H1 (cell line): ENCODE measurements around the gene NFATC4. TPM values are rescaled to one million over a fixed set of nuclear protein-coding genes. Genes with fewer than 3 reads are reported as not detected.

Experiments
- CTCF ChIP-seq, 3 experiments: IDR thresholded peaks; 1 replicate in 2 of 3; 2 replicates in 1 of 3; pipeline versions ENCODE4 v1.5.1 to v1.6.1; 2011; ENCODE audit warnings: low read length in 3 of 3, mild to moderate bottlenecking in 3 of 3, inconsistent platforms in 2 of 3, low read depth in 1 of 3, moderate library complexity in 1 of 3; ENCODE audit not compliant: insufficient read depth in 1 of 3; ENCODE audit errors: control extremely low read depth in 1 of 3
- NRF1 ChIP-seq: IDR thresholded peaks from 2 replicates; pipeline ENCODE4 v1.6.1; 2011; ENCODE audit warnings: mild to moderate bottlenecking, low read depth, low read length, improper control_type of control experiment
- RFX5 ChIP-seq: IDR thresholded peaks from 2 replicates; pipeline ENCODE4 v1.6.1; 2011; ENCODE audit warnings: low read depth, low read length, improper control_type of control experiment, borderline replicate concordance
- SAP30 ChIP-seq: fragments of 300-600 bp; sonication (generic); IDR thresholded peaks from 2 replicates; pipeline ENCODE4 v1.7.1; 2012; ENCODE audit warnings: low read length, moderate library complexity, mild to moderate bottlenecking, inconsistent platforms; ENCODE audit not compliant: insufficient read depth, insufficient replicate concordance
- SIN3A ChIP-seq, 2 experiments: IDR thresholded peaks in 1 of 2; conservative IDR thresholded peaks in 1 of 2; 2 replicates each; pipeline ENCODE4 v1.6.1; 2011 to 2012; ENCODE audit warnings: low read length in 2 of 2, improper control_type of control experiment in 1 of 2, low read depth in 1 of 2, mild to moderate bottlenecking in 1 of 2
- TAF7 ChIP-seq: optimal IDR thresholded peaks from 2 replicates; pipeline ENCODE3; 2011; ENCODE audit warnings: low read depth, mild to moderate bottlenecking, inconsistent platforms, low read length, moderate library complexity, borderline replicate concordance
- polyA plus RNA-seq, 7 experiments: library from polyadenylated mRNA; depleted of rRNA in 3 of 7; stranded (reverse) in 5 of 7; unstranded in 2 of 7; fragments of >200 nt in 5 of 7; fragments of 200-250 nt in 2 of 7; gene quantifications; 1 replicate in 5 of 7; 2 replicates in 1 of 7; 4 replicates in 1 of 7; pipeline versions ENCODE4 v1.2.1 to v1.2.3, GENCODE V29; 2011 to 2013; ENCODE audit warnings: missing spikeins in 2 of 7, mixed read lengths in 2 of 7
- total RNA-seq: library from RNA; stranded (reverse); fragmentation: NEBNext Ultra II Directional; extraction: Animal tissue kit (Norgen Biotek cat#: 25700); gene quantifications from 2 replicates; pipeline ENCODE4 v1.2.1, GENCODE V29; 2021

NFATC4 gene
- total and polyA plus RNA-seq, 2 of the 8 experiments (the other 6 are each of a cell fraction or from before 2014, with no cell fraction given) = 47.3 to 50.3 TPM

DNA sequence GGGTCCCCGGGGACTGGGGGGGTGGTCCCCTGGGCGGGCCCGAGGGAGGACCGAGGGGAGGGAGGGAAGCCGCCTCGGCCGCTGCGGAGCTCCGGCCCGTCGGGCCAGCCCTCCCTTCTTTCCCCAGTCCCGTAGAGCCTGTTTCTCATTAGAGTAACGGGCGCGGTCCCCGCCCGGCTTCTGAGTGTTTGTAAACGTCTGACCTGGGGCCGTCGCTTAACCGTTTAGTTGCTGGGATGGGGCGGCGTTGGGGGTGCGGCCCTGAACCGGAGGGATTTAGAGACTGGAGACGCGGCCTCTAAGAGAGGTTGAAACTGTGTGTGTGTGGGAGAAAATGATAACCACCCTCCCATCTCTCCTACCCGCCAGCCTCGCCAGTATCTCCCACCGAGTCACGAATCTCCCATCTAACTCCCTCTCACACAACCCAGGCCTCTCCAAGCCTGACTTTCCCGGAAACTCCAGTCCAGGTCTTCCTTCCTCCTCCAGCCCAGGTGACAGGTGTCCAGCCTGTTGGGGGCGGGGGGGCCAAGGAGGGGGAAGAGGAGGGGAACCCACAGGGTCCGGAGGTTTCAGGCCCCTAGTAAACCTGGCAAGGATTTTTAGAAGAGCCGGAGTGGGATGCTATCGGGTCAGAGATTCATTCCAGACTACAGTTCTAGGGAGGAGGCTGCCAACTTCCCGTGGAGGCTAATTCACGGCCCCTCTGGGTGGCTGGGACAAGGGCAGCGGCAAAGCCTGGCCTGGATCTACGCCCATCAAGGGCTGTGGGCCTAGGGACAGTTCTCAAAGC is 1.1 kb upstream of the NFATC4 start (continued):
- TF ChIP-seq SAP30 = no peak
- no peak for TF ChIP-seq CTCF (IDR thresholded peaks at IDR 0.05; ENCODE audit: control extremely low read depth in 1 of 3, insufficient read depth in 1 of 3, low read depth in 1 of 3, low read length in 3 of 3)
- TF ChIP-seq RFX5 = no peak
- TF ChIP-seq NRF1 = no peak
- peak; percentile 72 to 79; a peak in 3 of 4 replicates for TF ChIP-seq SIN3A (conservative IDR thresholded peaks at IDR 0.05 in 1 of 2, IDR thresholded peaks at IDR 0.05 in 1 of 2; ENCODE audit: low read depth in 1 of 2, low read length in 2 of 2)
- no peak for TF ChIP-seq TAF7
- TF ChIP-seq, all 59 proteins: peak for 6
